OCI-LY1 (cell line): ENCODE results near the gene CAMK4.
"Not testable (repeated sequence)": the region's sequence is repeated elsewhere in the genome, so short reads cannot be mapped to it uniquely, and the experiment has no call there.

Experiments used
- H2AFZ ChIP-seq: fragments of 200-600 bp; sonication (generic), shearing (Covaris generic); 2 replicates; pipeline ENCODE4 v1.6.0; 2014; ENCODE audit warnings: antibody characterized with exemption, mild to moderate bottlenecking, low read length
- H3F3A ChIP-seq: fragments of 200-600 bp; sonication (generic), shearing (Covaris generic); 2 replicates; pipeline ENCODE4 v1.6.0; 2014; ENCODE audit warnings: mild to moderate bottlenecking, antibody characterized with exemption, low read length, moderate library complexity; ENCODE audit not compliant: insufficient read depth
- H3K27ac ChIP-seq: fragments of 200-600 bp; sonication (generic); 2 replicates; pipeline ENCODE4 v1.5.1; 2014; ENCODE audit warnings: low read length, mixed run types, mild to moderate bottlenecking, low read depth; ENCODE audit not compliant: poor library complexity, severe bottlenecking
- H3K27me3 ChIP-seq: fragments of 200-600 bp; sonication (generic); 2 replicates; pipeline ENCODE4 v1.6.0; 2014; ENCODE audit warnings: antibody characterized with exemption, mild to moderate bottlenecking, low read length, moderate library complexity; ENCODE audit not compliant: insufficient read depth
- H3K36me3 ChIP-seq: fragments of 200-600 bp; sonication (generic); 2 replicates; pipeline ENCODE4 v1.6.1; 2014; ENCODE audit warnings: mild to moderate bottlenecking, antibody characterized with exemption, low read length, moderate library complexity, mixed read lengths; ENCODE audit not compliant: insufficient read depth
- H3K4me1 ChIP-seq: fragments of 200-600 bp; sonication (generic); 2 replicates; pipeline ENCODE4 v1.5.1; 2014; ENCODE audit warnings: mild to moderate bottlenecking, low read length, moderate library complexity; ENCODE audit not compliant: insufficient read depth, severe bottlenecking
- H3K4me2 ChIP-seq: fragments of 200-600 bp; sonication (generic), shearing (Covaris generic); 2 replicates; pipeline ENCODE4 v1.6.1; 2014; ENCODE audit warnings: low read length
- H3K4me3 ChIP-seq: fragments of 200-600 bp; sonication (generic); 2 replicates; pipeline ENCODE4 v1.5.1; 2014; ENCODE audit warnings: low read length, low read depth, mild to moderate bottlenecking, mixed read lengths; ENCODE audit not compliant: poor library complexity, severe bottlenecking
- H3K79me2 ChIP-seq: fragments of 200-600 bp; shearing (Covaris generic); 2 replicates; pipeline ENCODE4 v1.6.1; 2016; ENCODE audit warnings: mixed run types, low read length, mixed read lengths; ENCODE audit not compliant: insufficient read depth
- H3K9ac ChIP-seq: fragments of 200-600 bp; sonication (generic), shearing (Covaris generic); 2 replicates; pipeline ENCODE4 v1.6.1; 2014; ENCODE audit warnings: mild to moderate bottlenecking, low read length, mixed read lengths
- H3K9me2 ChIP-seq: fragments of 200-600 bp; sonication (generic), shearing (Covaris generic); 2 replicates; pipeline ENCODE4 v1.6.1; 2014; ENCODE audit warnings: low read depth, mild to moderate bottlenecking, low read length, mixed read lengths
- H3K9me3 ChIP-seq: fragments of 200-600 bp; shearing (Covaris generic); 2 replicates; pipeline ENCODE4 v1.6.1; 2014; ENCODE audit warnings: low read length, mixed read lengths
- H4K20me1 ChIP-seq: fragments of 200-600 bp; sonication (generic), shearing (Covaris generic); 2 replicates; pipeline ENCODE4 v1.6.0; 2016; ENCODE audit warnings: mild to moderate bottlenecking, low read length; ENCODE audit not compliant: insufficient read depth
- EZH2 ChIP-seq: fragments of 200-600 bp; sonication (generic), shearing (Covaris generic); IDR thresholded peaks from 2 replicates; pipeline ENCODE4 v1.8.0; 2017; ENCODE audit warnings: borderline replicate concordance, mixed run types, mild to moderate bottlenecking, antibody characterized with exemption, low read length, moderate library complexity, mixed read lengths
- TF ChIP-seq, protein P1 (sequence below): fragments of 200-600 bp; sonication (generic), shearing (Covaris generic); IDR thresholded peaks from 2 replicates; pipeline ENCODE4 v1.5.1; 2017; ENCODE audit warnings: mild to moderate bottlenecking, antibody characterized with exemption, low read length, moderate library complexity, mixed read lengths

Gene CAMK4

DNA sequence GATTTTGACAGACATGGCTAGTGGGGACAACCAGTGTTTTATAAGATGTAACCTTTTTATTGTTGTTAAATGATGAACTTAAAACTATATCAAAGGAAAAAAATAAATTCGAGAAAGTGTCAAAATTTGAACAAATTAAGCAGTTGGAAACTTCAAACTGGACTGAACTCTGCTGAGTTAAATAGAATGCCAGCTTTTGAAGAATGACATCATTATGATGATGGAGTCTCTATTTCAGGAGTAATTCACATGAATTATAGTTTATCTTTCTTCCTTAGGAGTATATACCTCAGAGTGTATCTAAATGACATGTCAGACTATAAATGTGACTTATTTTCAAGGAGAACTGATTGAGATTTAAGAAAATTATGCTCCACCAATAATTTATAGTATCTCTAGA lies 125.2 kb downstream of the CAMK4 start:
- 0 out of 2 replicates have a peak, but pooled peaks cover 19% of the 10 kb centered on the region for H3K79me2 ChIP-seq
- H3K36me3 ChIP-seq = peaks cover 82% of the 10 kb centered on the region
- TF ChIP-seq, protein P1, sequence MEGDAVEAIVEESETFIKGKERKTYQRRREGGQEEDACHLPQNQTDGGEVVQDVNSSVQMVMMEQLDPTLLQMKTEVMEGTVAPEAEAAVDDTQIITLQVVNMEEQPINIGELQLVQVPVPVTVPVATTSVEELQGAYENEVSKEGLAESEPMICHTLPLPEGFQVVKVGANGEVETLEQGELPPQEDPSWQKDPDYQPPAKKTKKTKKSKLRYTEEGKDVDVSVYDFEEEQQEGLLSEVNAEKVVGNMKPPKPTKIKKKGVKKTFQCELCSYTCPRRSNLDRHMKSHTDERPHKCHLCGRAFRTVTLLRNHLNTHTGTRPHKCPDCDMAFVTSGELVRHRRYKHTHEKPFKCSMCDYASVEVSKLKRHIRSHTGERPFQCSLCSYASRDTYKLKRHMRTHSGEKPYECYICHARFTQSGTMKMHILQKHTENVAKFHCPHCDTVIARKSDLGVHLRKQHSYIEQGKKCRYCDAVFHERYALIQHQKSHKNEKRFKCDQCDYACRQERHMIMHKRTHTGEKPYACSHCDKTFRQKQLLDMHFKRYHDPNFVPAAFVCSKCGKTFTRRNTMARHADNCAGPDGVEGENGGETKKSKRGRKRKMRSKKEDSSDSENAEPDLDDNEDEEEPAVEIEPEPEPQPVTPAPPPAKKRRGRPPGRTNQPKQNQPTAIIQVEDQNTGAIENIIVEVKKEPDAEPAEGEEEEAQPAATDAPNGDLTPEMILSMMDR = no peak
- no peak for TF ChIP-seq EZH2
- no peak overlapping the region for H2AFZ ChIP-seq
- no peaks in the 10 kb centered on the region for H3K9me3 ChIP-seq
- no peaks in the 10 kb centered on the region for H3F3A ChIP-seq
- H3K4me1 ChIP-seq = peaks cover 8% of the 10 kb centered on the region
- no peaks in the 10 kb centered on the region for H3K27me3 ChIP-seq
- no peaks in the 10 kb centered on the region for H4K20me1 ChIP-seq
- H3K9me2 ChIP-seq = no peaks in the 10 kb centered on the region
- H3K4me2 ChIP-seq = no peak overlapping the region
- H3K4me3 ChIP-seq = no peak overlapping the region
- H3K27ac ChIP-seq = no peak overlapping the region
- no peak overlapping the region for H3K9ac ChIP-seq

DNA sequence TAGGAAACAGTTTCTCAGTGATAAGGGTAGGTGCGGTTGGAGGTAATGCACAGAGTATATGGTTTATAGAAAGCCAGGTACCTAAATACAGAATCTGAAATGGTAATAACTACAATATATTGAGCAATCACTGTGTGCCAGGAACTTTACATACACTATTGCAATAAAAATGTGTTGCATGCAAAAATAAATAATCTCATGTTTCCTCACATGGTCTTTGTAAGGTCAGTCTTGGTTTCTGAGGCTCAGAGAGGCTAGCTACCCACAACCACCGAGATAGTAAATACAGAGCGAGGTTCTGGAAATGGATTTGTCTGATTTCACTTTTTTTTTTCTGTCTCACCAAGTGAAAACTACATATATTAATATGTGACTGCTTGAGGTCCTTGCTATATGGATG lies 128.9 kb downstream of the CAMK4 start:
- Histone ChIP-seq H3K4me1 (peaks cover 3% of the 10 kb centered on the region), H3K4me3 (no peak overlapping the region), H3K27me3 (no peaks in the 10 kb centered on the region), H3F3A (no peaks in the 10 kb centered on the region), H3K27ac (no peak overlapping the region), H2AFZ (no peak overlapping the region), H3K36me3 (peaks cover 67% of the 10 kb centered on the region), H3K9me2 (no peaks in the 10 kb centered on the region), H3K4me2 (no peak overlapping the region), H3K9ac (no peak overlapping the region), H3K9me3 (0 out of 2 replicates have a peak, but pooled peaks cover 3% of the 10 kb centered on the region), H3K79me2 (peaks cover 38% of the 10 kb centered on the region; the same call in 1 of the 2 replicates), H4K20me1 (no peaks in the 10 kb centered on the region)
- no peak for TF ChIP-seq EZH2
- TF ChIP-seq, protein P1 = no peak

DNA sequence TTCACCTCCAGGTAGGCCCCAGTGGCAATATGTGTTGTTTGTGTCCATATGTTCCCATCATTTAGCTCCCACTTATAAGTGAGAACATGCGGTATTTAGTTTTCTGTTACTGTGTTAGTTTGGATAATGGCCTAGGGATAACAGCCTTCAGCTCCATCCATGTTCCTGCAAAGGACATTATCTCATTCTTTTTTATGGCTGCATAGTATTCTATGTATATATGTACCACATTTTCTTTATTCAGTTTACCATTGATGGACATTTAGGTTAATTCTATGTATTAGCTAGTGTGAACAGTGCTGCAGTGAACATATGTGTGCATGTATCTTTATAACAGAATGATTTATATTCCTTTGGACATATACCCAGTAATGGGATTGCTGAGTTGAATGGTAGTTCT lies 134.5 kb downstream of the CAMK4 start:
- not testable (repeated sequence) for H3K9me3 ChIP-seq, H3K4me1 ChIP-seq
- peaks cover 29% of the 10 kb centered on the region; the same call in 1 of the 2 replicates for H3K79me2 ChIP-seq

DNA sequence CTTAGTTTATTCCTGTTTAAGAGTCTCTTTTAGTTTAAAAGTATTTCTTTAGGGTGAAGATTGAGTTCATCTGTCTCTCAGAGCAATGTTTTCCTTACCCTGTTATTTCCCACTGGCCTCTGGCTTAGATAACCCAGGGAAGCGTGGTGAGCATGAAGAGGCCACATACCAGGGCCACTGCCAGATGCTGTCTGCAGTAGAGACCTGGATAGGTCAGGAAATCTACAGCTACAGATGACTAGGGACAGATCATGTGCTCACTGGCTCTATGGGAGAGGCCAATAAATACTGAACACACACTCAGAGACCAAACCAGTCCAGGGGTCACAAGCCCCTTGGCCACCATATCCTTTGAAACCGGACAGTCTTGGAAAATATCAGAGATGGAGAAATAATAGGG lies 136.0 kb downstream of the CAMK4 start:
- Histone ChIP-seq H3K4me2 (no peak overlapping the region), H3K9me2 (no peaks in the 10 kb centered on the region), H3K27ac (no peak overlapping the region), H4K20me1 (no peaks in the 10 kb centered on the region), H3K79me2 (peaks cover 24% of the 10 kb centered on the region; the same call in 1 of the 2 replicates), H3K9me3 (no peaks in the 10 kb centered on the region), H3K4me1 (no peaks in the 10 kb centered on the region), H2AFZ (no peak overlapping the region), H3F3A (no peaks in the 10 kb centered on the region), H3K4me3 (no peak overlapping the region), H3K36me3 (peaks cover 30% of the 10 kb centered on the region), H3K9ac (no peak overlapping the region), H3K27me3 (no peaks in the 10 kb centered on the region)
- TF ChIP-seq EZH2 = no peak
- TF ChIP-seq, protein P1 = no peak

More for the DNA sequence above, 134.5 kb downstream of the CAMK4 start:
- H2AFZ ChIP-seq, H3K9ac ChIP-seq, H4K20me1 ChIP-seq, H3F3A ChIP-seq, H3K27ac ChIP-seq, H3K9me2 ChIP-seq, H3K27me3 ChIP-seq, H3K4me3 ChIP-seq, H3K4me2 ChIP-seq: not testable (repeated sequence)
- H3K36me3 ChIP-seq = peaks cover 37% of the 10 kb centered on the region
